ENCODE results near the gene GLRX3.

DNA sequence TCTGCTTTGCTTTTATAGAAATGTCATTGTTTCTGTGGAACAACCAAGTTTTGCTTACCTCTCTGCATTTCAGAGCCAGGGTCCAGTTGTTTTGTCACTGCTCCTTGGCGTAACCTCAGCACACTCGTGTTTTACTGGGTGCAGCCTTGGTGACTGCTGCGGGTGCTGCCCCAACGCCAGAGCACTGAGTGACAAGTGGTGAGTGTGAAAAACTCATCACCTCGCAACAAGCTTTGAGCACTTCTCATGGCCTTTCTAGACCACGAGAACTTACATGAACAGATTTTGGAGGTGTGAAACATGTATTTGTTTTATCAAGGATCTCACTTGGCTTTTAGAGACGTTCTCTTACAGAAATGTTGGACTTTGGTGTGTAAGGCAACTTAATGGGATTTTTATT, 31.0 kb downstream of the GLRX3 start:
- TF ChIP-seq, protein P1, sequence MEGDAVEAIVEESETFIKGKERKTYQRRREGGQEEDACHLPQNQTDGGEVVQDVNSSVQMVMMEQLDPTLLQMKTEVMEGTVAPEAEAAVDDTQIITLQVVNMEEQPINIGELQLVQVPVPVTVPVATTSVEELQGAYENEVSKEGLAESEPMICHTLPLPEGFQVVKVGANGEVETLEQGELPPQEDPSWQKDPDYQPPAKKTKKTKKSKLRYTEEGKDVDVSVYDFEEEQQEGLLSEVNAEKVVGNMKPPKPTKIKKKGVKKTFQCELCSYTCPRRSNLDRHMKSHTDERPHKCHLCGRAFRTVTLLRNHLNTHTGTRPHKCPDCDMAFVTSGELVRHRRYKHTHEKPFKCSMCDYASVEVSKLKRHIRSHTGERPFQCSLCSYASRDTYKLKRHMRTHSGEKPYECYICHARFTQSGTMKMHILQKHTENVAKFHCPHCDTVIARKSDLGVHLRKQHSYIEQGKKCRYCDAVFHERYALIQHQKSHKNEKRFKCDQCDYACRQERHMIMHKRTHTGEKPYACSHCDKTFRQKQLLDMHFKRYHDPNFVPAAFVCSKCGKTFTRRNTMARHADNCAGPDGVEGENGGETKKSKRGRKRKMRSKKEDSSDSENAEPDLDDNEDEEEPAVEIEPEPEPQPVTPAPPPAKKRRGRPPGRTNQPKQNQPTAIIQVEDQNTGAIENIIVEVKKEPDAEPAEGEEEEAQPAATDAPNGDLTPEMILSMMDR (conservative IDR thresholded peaks at IDR 0.05; ENCODE audit: low read depth in 2 of 2): no peak
- TF ChIP-seq POLR2AphosphoS5 (IDR thresholded peaks at IDR 0.05; ENCODE audit: low read depth): no peak
